NCI-H1105 (cell line): ENCODE data around the gene WASF3.

Experiments used
- DNase-seq: peaks from one replicate; lab custom pipeline; 2025; lab: John Stamatoyannopoulos, UW

WASF3 gene

GRCh38 chr13:26682606-26683005, 125.1 kb downstream of the WASF3 start:
- DNase-seq: no peak

- no peak for DNase-seq
These were observed 128.1 kb downstream of the WASF3 start for GRCh38 chr13:26685606-26686005.

- no peak for DNase-seq
These were observed 128.8 kb downstream of the WASF3 start for GRCh38 chr13:26686285-26686684.

DNA sequence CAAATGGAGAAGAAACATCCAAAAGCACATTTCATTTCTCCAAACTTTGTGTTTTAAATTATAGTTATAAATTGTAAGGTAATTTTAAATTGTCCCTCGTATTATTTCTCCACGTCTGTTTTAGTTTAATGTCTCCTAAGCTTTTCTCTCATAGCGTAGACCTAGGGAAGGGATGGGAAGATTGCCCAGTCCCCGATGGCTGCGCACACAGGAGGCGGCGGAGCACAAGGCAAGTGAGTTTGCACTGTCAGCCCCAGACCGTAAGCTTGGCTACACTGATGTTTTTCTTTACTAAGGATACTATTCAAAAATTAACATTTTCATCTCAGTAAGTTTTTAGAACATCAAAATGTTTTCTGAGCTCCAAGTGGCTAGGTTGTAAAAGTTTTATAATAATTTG, 130.8 kb downstream of the WASF3 start:
- DNase-seq: no peak

DNA sequence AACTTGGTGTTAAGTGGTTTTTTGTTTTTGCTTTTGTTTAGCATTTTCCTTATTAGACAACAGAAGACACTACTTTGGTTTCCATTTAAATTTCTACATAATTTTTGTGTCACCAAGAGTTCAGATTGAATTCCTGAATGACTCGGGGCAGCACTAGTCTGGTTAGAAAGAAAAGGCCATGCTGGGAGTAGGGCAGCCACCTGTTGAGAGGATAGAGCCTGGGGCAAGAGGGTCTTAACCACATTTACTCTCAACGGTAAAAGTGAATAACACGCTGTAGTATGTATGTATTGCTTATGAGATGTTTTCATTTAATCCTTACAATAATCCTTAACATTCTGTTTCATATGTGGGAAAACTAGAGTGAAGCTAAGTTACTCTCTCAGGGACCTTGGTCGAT, 131.5 kb downstream of the WASF3 start:
- DNase-seq: no peak

DNA sequence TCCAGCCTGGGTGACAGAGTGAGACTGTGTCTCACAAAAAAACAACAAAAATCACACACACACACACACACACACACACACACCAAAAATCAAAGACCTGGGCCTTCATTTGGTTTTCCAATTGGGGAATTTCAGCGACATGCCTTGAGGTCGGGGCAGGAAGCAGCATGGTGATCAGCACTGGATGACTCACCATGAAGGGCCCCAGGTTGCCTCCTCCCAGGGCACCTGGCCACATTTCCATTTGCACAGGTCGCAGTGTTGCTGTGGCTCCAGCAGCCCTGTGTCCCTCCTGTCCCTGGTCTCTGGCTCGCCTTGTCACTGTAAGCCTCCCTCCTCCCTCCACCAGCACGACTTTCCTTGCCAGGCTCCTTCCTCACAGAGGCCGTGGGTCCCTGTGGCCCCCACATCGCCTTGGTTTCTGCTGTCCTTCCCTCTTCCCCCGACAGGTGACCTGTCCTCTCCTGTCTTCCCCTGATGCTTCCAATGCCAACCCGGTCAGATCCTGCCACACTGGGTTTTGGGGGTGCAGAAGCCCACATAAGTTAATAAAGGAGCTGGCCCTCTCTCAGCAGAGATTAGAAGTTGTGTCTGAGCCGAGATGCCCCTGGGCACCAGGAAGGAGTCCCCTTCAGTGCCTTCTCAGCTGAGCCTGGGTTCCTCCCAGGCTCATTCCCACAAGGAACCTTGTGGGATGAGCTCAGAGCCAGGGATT, 136.4 kb downstream of the WASF3 start:
- no peak for DNase-seq

- no peak for DNase-seq
These were observed 137.3 kb downstream of the WASF3 start for GRCh38 chr13:26694609-26695359.

DNA sequence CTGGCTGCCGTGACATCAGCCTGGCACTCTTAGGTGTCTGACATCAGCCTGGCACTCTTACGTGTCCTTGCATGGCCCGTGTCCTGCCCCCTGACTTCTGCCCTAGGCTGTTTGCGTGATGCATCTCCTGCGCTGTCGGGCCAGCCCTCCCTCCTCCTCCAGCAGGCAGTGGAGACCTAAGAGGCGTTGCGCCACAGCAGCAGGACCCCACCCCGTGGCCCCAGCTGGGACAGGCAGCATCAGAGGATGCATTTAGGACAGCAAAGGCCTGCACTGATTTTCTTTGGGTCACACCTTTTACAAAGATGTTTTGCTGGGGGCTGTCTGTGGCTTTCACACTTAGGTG, 137.8 kb downstream of the WASF3 start:
- DNase-seq: no peak

GRCh38 chr13:26695891-26696311, 138.4 kb downstream of the WASF3 start:
- DNase-seq: no peak

GRCh38 chr13:26697069-26697955, 139.8 kb downstream of the WASF3 start:
- DNase-seq: no peak

DNA sequence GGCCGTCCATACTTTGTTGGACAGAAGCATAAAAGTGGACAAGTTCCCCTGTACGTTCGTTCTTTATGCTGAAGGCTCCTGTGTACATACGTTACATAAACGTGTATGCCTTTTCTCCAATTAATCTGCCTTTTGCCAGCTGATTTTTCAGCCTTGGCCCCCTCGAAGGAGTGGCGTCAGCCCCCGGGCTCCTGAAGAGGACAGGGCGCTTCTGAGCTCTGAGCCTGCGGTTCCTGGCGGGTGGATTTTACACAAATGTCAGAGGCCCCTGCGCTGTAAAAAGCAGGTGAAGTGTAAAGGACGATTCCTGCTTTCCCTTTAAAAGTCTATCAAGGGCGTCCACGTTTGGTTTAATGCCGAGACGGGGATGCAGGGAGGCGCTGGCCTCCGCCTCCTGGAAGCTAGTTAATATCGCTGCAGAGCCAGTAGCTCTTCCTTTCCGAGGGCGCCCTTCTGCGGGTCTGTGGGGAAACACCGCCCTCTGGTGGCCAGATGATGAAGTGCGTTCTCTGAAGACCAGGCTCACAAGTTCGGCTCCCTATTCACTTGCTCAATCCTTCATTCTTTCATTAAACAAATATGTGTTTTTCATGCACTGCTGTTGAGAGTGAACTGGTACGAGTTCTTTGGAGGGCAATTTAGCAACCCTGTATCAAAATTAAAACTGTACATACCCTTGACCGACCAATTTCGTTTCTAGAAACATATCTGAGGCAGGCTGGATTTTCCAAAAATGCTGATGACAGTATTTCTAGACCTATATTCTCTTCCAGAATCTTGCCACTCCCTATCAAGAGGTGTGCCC, 141.1 kb downstream of the WASF3 start:
- DNase-seq: peak; percentile 33

DNA sequence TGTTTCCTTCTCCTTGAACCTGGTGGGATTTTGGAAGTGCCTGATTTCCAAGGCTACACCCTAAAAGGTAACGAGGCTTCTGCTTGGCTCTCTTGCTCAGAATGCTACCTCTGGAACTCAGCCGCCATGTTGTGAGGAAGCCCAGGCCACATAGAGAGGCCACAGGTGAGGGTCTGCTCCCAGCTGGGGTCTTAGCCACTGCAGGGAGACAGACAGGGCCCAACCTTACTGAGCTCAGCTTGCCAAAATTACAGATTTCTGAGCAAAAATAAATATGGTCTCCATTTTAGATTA, 141.7 kb downstream of the WASF3 start:
- no peak for DNase-seq

- no peak for DNase-seq
These were observed 148.1 kb downstream of the WASF3 start for GRCh38 chr13:26705536-26705935.

DNA sequence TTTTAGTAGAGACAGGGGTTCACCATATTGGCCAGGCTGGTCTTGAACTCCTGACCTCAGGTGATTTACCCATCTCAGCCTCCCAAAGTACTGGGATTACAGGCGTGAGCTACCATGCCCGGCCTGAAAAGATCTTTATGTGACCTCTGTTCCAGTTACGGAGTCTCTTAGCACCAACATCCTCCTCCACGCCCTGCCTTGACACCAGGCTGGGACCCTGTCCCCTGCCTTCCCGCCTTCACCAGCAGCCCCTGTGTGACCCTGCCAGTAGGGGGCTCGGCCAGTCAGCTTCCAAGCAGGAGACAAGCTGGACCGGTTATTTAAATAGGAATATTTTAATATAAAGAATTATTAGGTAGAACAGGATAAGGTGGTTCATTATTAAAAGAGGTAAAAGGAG, 148.9 kb downstream of the WASF3 start:
- no peak for DNase-seq

- DNase-seq: peak; percentile 18
These were observed 149.9 kb downstream of the WASF3 start for GRCh38 chr13:26707122-26708006.

GRCh38 chr13:26708007-26708297, 150.5 kb downstream of the WASF3 start:
- no peak for DNase-seq

GRCh38 chr13:26709461-26709860, 152.0 kb downstream of the WASF3 start:
- DNase-seq: no peak

DNA sequence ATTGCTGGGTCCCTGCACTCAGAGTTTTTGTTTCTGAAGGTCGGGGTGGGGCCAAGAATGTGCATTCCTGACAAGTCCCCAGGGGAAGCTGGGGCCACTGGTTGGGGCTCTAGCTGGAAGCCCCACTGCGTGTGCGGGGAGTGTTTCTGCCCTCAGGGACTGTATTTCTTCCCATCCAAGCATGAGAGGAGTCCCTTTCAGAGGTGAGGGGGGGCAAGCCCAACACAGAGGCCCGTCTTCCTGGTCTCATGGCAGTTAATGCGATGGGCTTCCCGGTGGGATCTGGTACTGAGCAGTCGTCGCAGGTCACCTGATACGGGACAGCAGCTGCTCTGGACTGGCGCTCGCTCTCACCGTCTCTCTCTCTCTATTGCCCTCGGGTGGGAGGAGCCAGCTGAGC, 152.7 kb downstream of the WASF3 start:
- no peak for DNase-seq

DNA sequence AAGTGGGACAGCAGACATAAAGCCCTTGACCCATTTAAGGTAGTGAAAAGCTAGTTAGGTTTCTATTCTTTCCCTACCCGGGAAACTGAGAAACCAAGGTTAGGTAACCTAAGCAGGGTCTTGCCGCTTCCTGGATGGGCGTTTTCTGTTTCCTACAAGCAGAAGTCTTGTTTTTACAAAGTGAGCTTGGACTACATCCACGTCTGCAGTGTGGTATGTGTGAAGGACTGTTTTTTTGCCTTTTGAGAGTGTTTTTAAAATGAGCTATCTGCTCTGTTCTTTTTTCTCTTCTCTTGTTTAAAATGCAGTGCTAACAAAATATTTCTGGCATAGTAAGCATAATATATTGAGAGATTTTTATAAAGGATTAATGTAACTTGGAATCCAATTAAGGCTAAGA, 153.7 kb downstream of the WASF3 start:
- no peak for DNase-seq

DNA sequence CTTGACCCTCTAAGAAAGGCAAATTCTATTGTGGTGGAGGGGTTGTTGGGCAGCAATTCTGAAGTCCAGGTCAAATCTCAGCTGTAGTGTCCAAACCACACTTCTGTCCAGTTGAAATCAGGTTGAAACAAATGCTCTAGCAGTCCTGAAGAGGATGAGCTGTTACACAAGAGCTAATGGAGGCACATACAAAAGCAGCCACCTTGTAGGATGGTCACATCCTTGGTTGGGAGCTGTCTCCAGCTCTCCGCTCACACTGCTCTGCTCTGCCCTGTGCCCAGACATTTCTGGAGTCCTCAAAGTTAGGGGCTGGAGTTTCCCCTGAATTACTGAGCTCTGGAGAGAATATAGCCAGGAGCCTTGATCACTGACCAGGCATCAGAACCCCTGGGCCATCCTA, 155.9 kb downstream of the WASF3 start:
- no peak for DNase-seq

GRCh38 chr13:26716984-26717383, 159.5 kb downstream of the WASF3 start:
- no peak for DNase-seq
